Activated CD8-positive, alpha-beta T cell treated with anti-CD3 and anti-CD28 coated beads for 36 hours (primary cell): ENCODE data around the gene SLC22A13. TPM values are rescaled to one million over a fixed set of nuclear protein-coding genes. Genes with fewer than 3 reads are reported as not detected.

Experiments
- ATAC-seq: fragments of 200-7000 bp; cut with Tn5 transposase; one replicate; pipeline ENCODE4 v1.10.0; 2021; ENCODE audit warnings: mild to moderate bottlenecking, moderate library complexity
- CTCF ChIA-PET: fragments of 350-600 bp; sonication (Branson Sonifier 250); formaldehyde crosslinking; loops from one replicate; lab custom pipeline; 2021; ENCODE audit warnings: antibody characterized with exemption; lab: Charles Lee
- POLR2A ChIA-PET: fragments of 350-600 bp; sonication (Branson Sonifier 250); formaldehyde crosslinking; loops from one replicate; lab custom pipeline; 2021; ENCODE audit warnings: antibody characterized with exemption; lab: Charles Lee
- DNase-seq: peaks from one replicate; pipeline ENCODE4 v3.0.0-alpha.2; 2020
- H3K27ac Mint-ChIP-seq: one replicate; pipeline ENCODE4 v1.8.0; 2021; ENCODE audit warnings: mild to moderate bottlenecking, mixed read lengths
- H3K27me3 Mint-ChIP-seq: one replicate; pipeline ENCODE4 v1.8.0; 2021; ENCODE audit warnings: mixed read lengths
- H3K36me3 Mint-ChIP-seq: one replicate; pipeline ENCODE4 v1.8.0; 2021; ENCODE audit warnings: low read depth, mixed read lengths
- H3K4me1 Mint-ChIP-seq: one replicate; pipeline ENCODE4 v1.8.0; 2021; ENCODE audit warnings: low read depth, mixed read lengths
- H3K4me3 Mint-ChIP-seq: one replicate; pipeline ENCODE4 v1.8.0; 2021; ENCODE audit warnings: mild to moderate bottlenecking, moderate library complexity, mixed read lengths
- H3K9me3 Mint-ChIP-seq: one replicate; pipeline ENCODE4 v1.8.0; 2021; ENCODE audit warnings: mixed read lengths
- CTCF ChIP-seq: fragments of 200-600 bp; IDR thresholded peaks from one replicate; pipeline ENCODE4 v1.8.0; 2022; ENCODE audit warnings: antibody characterized with exemption, mild to moderate bottlenecking
- intact Hi-C: fragments of 100-400 bp; cut with micrococcal nuclease; formaldehyde crosslinking; loops from one replicate; pipeline ENCODE4 v1.10.0; 2022
- total RNA-seq, 2 experiments: library from RNA; stranded (reverse); gene quantifications; one replicate each; pipeline ENCODE4 v1.2.3, GENCODE V29; 2021

The SLC22A13 gene
- total RNA-seq, 2 experiments from 2014 or later = 0.18 to 0.31 TPM

- intact Hi-C loops = no loop called here
- DNase-seq (no peak), ATAC-seq (no peak)
- Mint-ChIP-seq H3K4me3 (no peak overlapping the region), H3K9me3 (no peaks in the 10 kb centered on the region), H3K27me3 (no peaks in the 10 kb centered on the region), H3K36me3 (no peaks in the 10 kb centered on the region), H3K4me1 (no peaks in the 10 kb centered on the region), H3K27ac (no peak overlapping the region)
- no peak for TF ChIP-seq CTCF
- CTCF ChIA-PET = no interaction called here
- POLR2A ChIA-PET = interaction anchor here (0.6 kb wide), 1 partner anchor 175 kb away, joined by 3 read pairs; no protein-coding TSS in a partner anchor
These were observed 48.6 kb downstream of the SLC22A13 start for GRCh38 chr3:38314112-38314763.

GRCh38 chr3:38314764-38315487, 49.3 kb downstream of the SLC22A13 start:
- Mint-ChIP-seq H3K4me3 (no peak overlapping the region), H3K27me3 (no peaks in the 10 kb centered on the region), H3K9me3 (no peaks in the 10 kb centered on the region), H3K36me3 (no peaks in the 10 kb centered on the region), H3K4me1 (no peaks in the 10 kb centered on the region), H3K27ac (no peak overlapping the region)
- no peak for ATAC-seq
- ChIA-PET POLR2A (interaction anchor here (0.6 kb wide), 1 partner anchor 176 kb away, joined by 3 read pairs; no protein-coding TSS in a partner anchor), CTCF (no interaction called here)
- TF ChIP-seq CTCF = no peak
- intact Hi-C loops = no loop called here
- no peak for DNase-seq

GRCh38 chr3:38315488-38316230, 50.0 kb downstream of the SLC22A13 start:
- Mint-ChIP-seq H3K27me3 (no peaks in the 10 kb centered on the region), H3K4me1 (no peaks in the 10 kb centered on the region), H3K27ac (no peak overlapping the region), H3K36me3 (no peaks in the 10 kb centered on the region), H3K9me3 (no peaks in the 10 kb centered on the region), H3K4me3 (no peak overlapping the region)
- intact Hi-C loops = no loop called here
- ChIA-PET POLR2A (no interaction called here), CTCF (no interaction called here)
- no peak for ATAC-seq
- no peak for DNase-seq
- no peak for TF ChIP-seq CTCF

GRCh38 chr3:38316356-38317191, 51.0 kb downstream of the SLC22A13 start:
- POLR2A ChIA-PET = no interaction called here
- H3K9me3 Mint-ChIP-seq = no peaks in the 10 kb centered on the region
- ATAC-seq (no peak), DNase-seq (no peak)
- no peaks in the 10 kb centered on the region for H3K36me3 Mint-ChIP-seq
- CTCF ChIA-PET = no interaction called here
- no peaks in the 10 kb centered on the region for H3K4me1 Mint-ChIP-seq
- TF ChIP-seq CTCF = no peak
- no peaks in the 10 kb centered on the region for H3K27me3 Mint-ChIP-seq
- no peak overlapping the region for H3K4me3 Mint-ChIP-seq
- intact Hi-C loops = no loop called here
- no peak overlapping the region for H3K27ac Mint-ChIP-seq
